ENCODE results near the gene ITPR2. TPM values are rescaled to one million over a fixed set of nuclear protein-coding genes. Genes with fewer than 3 reads are reported as not detected.

ITPR2 gene
- total RNA-seq, 6 experiments from 2014 or later, result 6.9 to 8.4 (median 7.6) TPM

DNA sequence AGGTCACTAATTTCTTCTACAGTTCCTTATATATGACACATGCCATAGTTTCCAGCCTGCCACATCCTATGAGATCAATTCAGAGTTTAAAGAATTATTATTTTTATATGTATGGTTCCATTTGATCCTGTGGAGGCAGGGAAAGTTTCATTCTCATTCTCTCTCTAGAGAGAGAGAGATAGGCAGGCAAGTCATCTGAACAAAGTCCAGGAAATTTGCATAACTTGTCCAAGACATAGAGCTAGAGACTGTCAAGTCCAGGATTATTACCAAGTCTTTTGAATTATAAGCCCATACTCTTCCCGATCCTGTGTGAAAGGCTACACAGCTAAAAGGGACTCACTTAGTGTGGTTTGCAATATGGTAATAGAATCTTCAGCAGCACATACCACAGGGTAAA, 422.3 kb downstream of the ITPR2 start:
- DNase-seq, result no peak
- H3K4me3 Mint-ChIP-seq, result no peak overlapping the region
- no peaks in the 10 kb centered on the region for H3K9me3 Mint-ChIP-seq
- TF ChIP-seq, protein P1, sequence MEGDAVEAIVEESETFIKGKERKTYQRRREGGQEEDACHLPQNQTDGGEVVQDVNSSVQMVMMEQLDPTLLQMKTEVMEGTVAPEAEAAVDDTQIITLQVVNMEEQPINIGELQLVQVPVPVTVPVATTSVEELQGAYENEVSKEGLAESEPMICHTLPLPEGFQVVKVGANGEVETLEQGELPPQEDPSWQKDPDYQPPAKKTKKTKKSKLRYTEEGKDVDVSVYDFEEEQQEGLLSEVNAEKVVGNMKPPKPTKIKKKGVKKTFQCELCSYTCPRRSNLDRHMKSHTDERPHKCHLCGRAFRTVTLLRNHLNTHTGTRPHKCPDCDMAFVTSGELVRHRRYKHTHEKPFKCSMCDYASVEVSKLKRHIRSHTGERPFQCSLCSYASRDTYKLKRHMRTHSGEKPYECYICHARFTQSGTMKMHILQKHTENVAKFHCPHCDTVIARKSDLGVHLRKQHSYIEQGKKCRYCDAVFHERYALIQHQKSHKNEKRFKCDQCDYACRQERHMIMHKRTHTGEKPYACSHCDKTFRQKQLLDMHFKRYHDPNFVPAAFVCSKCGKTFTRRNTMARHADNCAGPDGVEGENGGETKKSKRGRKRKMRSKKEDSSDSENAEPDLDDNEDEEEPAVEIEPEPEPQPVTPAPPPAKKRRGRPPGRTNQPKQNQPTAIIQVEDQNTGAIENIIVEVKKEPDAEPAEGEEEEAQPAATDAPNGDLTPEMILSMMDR (IDR thresholded peaks at IDR 0.05), result no peak
- no peaks in the 10 kb centered on the region for H3K27me3 Mint-ChIP-seq (ENCODE audit: insufficient read depth)
- H3K27ac Mint-ChIP-seq, result no peak overlapping the region
- H3K4me1 Mint-ChIP-seq (ENCODE audit: low read depth), result no peaks in the 10 kb centered on the region
- no peaks in the 10 kb centered on the region for H3K36me3 Mint-ChIP-seq (ENCODE audit: low read depth)

DNA sequence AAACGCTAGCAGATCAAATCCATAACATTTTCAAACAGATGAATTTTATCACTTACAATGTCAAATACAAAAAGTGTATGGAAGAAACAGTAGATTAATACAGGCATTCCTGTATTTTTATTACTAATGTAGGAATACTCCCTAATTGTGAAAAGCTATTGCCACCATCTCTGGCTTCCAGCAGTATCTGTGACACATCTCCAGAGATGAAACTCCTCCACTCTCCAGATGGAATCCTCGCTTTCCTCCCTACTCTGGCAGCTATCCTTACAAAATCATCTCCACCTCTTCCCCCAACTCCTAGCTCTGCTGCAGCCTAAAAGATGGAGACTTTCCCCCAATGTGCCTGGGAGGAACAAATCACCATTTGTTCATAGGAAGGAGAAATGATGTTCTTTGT, 426.2 kb downstream of the ITPR2 start:
- no peaks in the 10 kb centered on the region for H3K36me3 Mint-ChIP-seq (ENCODE audit: low read depth)
- DNase-seq, result no peak
- H3K4me3 Mint-ChIP-seq, result no peak overlapping the region
- TF ChIP-seq, protein P1 (IDR thresholded peaks at IDR 0.05), result no peak
- no peaks in the 10 kb centered on the region for H3K9me3 Mint-ChIP-seq
- H3K4me1 Mint-ChIP-seq (ENCODE audit: low read depth), result no peaks in the 10 kb centered on the region
- H3K27ac Mint-ChIP-seq, result no peak overlapping the region
- no peaks in the 10 kb centered on the region for H3K27me3 Mint-ChIP-seq (ENCODE audit: insufficient read depth)

DNA sequence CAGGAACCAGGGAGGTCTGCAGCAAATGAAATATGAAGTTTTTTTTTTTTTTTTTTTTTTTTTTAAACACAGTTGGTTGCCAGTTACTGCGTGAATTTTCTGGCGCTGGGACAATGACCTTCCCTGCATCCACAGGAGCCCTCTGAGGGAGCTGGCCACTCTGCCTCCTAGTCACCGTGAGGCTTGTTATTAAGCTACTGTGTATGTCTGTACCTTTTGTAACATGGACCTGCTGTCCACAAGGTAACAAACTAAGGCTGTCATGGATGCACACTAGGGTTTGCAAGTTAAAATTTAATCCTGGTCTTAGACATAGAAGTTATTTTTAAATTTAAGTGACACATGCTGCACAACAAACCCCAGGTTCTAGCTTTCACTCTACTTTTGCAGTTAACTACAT, 426.6 kb downstream of the ITPR2 start:
- H3K27ac Mint-ChIP-seq, result no peak overlapping the region
- no peak overlapping the region for H3K4me3 Mint-ChIP-seq
- DNase-seq, result no peak
- TF ChIP-seq, protein P1 (IDR thresholded peaks at IDR 0.05), result no peak
- H3K9me3 Mint-ChIP-seq, result no peaks in the 10 kb centered on the region
- no peaks in the 10 kb centered on the region for H3K36me3 Mint-ChIP-seq (ENCODE audit: low read depth)
- H3K4me1 Mint-ChIP-seq (ENCODE audit: low read depth), result no peaks in the 10 kb centered on the region
- no peaks in the 10 kb centered on the region for H3K27me3 Mint-ChIP-seq (ENCODE audit: insufficient read depth)

DNA sequence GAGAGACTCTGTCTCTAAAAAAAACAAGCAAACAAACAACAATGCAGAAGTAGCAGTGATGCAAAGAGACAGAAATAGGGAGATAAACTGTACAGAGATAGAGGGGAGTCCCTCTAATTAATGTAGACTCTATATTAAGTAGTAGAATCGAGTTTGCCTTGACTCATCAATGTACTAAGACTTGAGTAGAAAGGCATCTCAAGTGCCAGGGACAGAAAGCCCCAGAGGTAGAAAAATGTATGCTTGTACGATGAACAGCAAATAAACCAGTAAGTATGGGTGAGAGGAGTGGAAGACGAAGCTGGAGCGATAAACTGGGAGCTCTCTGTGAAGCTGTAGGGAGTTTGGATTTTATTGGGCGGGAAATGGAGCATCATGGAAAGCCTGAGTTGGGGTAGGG, 429.4 kb downstream of the ITPR2 start:
- H3K36me3 Mint-ChIP-seq (ENCODE audit: low read depth), result no peaks in the 10 kb centered on the region
- H3K27me3 Mint-ChIP-seq (ENCODE audit: insufficient read depth), result no peaks in the 10 kb centered on the region
- no peaks in the 10 kb centered on the region for H3K9me3 Mint-ChIP-seq
- no peak for DNase-seq
- H3K27ac Mint-ChIP-seq, result no peak overlapping the region
- no peaks in the 10 kb centered on the region for H3K4me1 Mint-ChIP-seq (ENCODE audit: low read depth)
- no peak overlapping the region for H3K4me3 Mint-ChIP-seq
- TF ChIP-seq, protein P1 (IDR thresholded peaks at IDR 0.05), result no peak

DNA sequence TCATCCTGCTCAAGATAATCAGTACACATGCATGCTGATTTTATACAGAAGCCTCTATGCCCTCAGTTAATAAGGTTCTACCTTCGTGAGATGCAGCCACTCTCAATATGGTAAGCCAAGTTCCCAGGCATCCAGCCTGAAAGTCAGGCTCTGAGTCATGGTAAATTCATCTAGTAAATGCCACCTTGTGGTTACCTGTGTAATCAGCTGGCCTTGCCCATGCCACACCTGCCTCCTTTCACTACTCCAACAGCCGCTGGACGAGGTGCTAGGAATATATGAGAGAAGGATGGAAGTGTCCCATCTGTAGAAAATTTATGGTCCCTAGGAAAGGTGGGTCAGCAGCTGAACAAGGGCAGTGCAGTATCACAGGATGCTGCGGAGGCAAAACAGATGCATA, 430.3 kb downstream of the ITPR2 start:
- Mint-ChIP-seq H3K27me3 (ENCODE audit: insufficient read depth) (no peaks in the 10 kb centered on the region), H3K4me1 (ENCODE audit: low read depth) (no peaks in the 10 kb centered on the region), H3K4me3 (no peak overlapping the region), H3K27ac (no peak overlapping the region), H3K9me3 (no peaks in the 10 kb centered on the region), H3K36me3 (ENCODE audit: low read depth) (no peaks in the 10 kb centered on the region)
- TF ChIP-seq, protein P1 (IDR thresholded peaks at IDR 0.05), result no peak
- DNase-seq, result no peak

DNA sequence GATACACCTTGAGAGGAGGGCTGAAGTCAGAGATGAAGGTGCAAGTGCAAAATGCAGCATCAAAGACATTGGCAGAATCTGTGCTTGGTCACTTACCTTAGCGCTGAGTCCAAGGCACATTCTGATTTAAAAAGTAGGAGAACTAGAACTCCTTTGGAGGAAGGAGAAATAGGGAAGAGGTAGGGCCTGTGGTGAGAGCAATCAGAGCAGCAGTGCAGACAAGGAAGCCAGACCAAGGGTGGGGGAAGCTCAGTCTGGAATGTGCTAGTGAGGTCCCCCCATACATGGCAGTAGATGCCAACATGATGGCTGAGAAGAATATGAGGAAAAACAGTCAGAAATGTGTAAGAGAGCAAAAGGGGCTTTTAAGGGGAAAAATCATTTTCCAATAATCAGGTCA, 431.1 kb downstream of the ITPR2 start:
- Mint-ChIP-seq H3K27ac (no peak overlapping the region), H3K9me3 (no peaks in the 10 kb centered on the region), H3K27me3 (ENCODE audit: insufficient read depth) (no peaks in the 10 kb centered on the region), H3K4me3 (no peak overlapping the region), H3K4me1 (ENCODE audit: low read depth) (no peaks in the 10 kb centered on the region), H3K36me3 (ENCODE audit: low read depth) (no peaks in the 10 kb centered on the region)
- DNase-seq, result no peak
- TF ChIP-seq, protein P1 (IDR thresholded peaks at IDR 0.05), result no peak

All from HFFc6 (cell line).